Activated CD4-positive, CD25-positive, alpha-beta regulatory T cell treated with anti-CD3 and anti-CD28 coated beads, Interleukin-2, amount 50 U/mL, for 24 hours (primary cell): Measurements from ENCODE around the gene LIN28B.

Experiments used
- ATAC-seq, 2 donors: fragments of 150-1000 bp; cut with Tn5 transposase; one replicate each; pipeline ENCODE4 v1.10.0; 2021; ENCODE audit warnings: mild to moderate bottlenecking in 1 of 2, moderate library complexity in 1 of 2

LIN28B gene

GRCh38 chr6:105113422-105113821 lies 156.5 kb downstream of the LIN28B start:
- ATAC-seq: no peak

GRCh38 chr6:105116150-105116549 lies 159.2 kb downstream of the LIN28B start:
- no peak for ATAC-seq

GRCh38 chr6:105120570-105120969 lies 163.7 kb downstream of the LIN28B start:
- no peak for ATAC-seq

GRCh38 chr6:105121981-105122380 lies 165.1 kb downstream of the LIN28B start:
- no peak for ATAC-seq

GRCh38 chr6:105122717-105123116 lies 165.8 kb downstream of the LIN28B start:
- no peak for ATAC-seq
